Progenitor cell of endocrine pancreas (in vitro differentiated cells): ENCODE measurements around the gene INPP5J. TPM values are rescaled to one million over a fixed set of nuclear protein-coding genes. Genes with fewer than 3 reads are reported as not detected.

ENCODE experiments used
- DNase-seq: peaks from one replicate; pipeline ENCODE4 v3.0.0; 2021; ENCODE audit warnings: low spot score; ENCODE audit not compliant: unreplicated experiment
- H3K27ac Mint-ChIP-seq: 2 replicates; pipeline ENCODE4 v1.8.0; 2021; ENCODE audit warnings: mild to moderate bottlenecking, moderate library complexity, mixed read lengths
- H3K27me3 Mint-ChIP-seq: 2 replicates; pipeline ENCODE4 v1.8.0; 2021; ENCODE audit warnings: mixed read lengths
- H3K36me3 Mint-ChIP-seq: 2 replicates; pipeline ENCODE4 v1.8.0; 2022; ENCODE audit warnings: mixed read lengths; ENCODE audit not compliant: insufficient read depth
- H3K4me1 Mint-ChIP-seq: 2 replicates; pipeline ENCODE4 v1.8.0; 2021; ENCODE audit warnings: low read depth, mixed read lengths
- H3K4me3 Mint-ChIP-seq: 2 replicates; pipeline ENCODE4 v1.8.0; 2021; ENCODE audit warnings: low read depth, mild to moderate bottlenecking, moderate library complexity, mixed read lengths
- H3K9me3 Mint-ChIP-seq: 2 replicates; pipeline ENCODE4 v1.8.0; 2021; ENCODE audit warnings: low read depth, mixed read lengths
- CTCF ChIP-seq: fragments of 200-600 bp; sonication (generic); IDR thresholded peaks from one replicate; pipeline ENCODE4 v1.5.0; 2021; ENCODE audit warnings: antibody characterized with exemption, mild to moderate bottlenecking; ENCODE audit not compliant: unreplicated experiment
- total RNA-seq: library from RNA; stranded (reverse); gene quantifications from 2 replicates; pipeline ENCODE4 v1.2.1, GENCODE V29; 2021

INPP5J gene
- total RNA-seq, 1 donor from 2014 or later: 17.9 TPM

GRCh38 chr22:31079095-31079642 lies 43.6 kb upstream of the INPP5J start:
- no peak for DNase-seq
- no peak overlapping the region for H3K4me3 Mint-ChIP-seq
- no peaks in the 10 kb centered on the region for H3K27me3 Mint-ChIP-seq
- peaks cover 37% of the 10 kb centered on the region for H3K4me1 Mint-ChIP-seq
- H3K9me3 Mint-ChIP-seq: no peaks in the 10 kb centered on the region
- H3K36me3 Mint-ChIP-seq: no peaks in the 10 kb centered on the region
- no peak for TF ChIP-seq CTCF
- peak overlapping the region; percentile 93 for H3K27ac Mint-ChIP-seq

GRCh38 chr22:31080164-31080847 lies 42.5 kb upstream of the INPP5J start:
- Mint-ChIP-seq H3K4me3 (peak overlapping the region; percentile 87), H3K9me3 (no peaks in the 10 kb centered on the region), H3K36me3 (no peaks in the 10 kb centered on the region), H3K27ac (peak overlapping the region; percentile 100), H3K4me1 (peaks cover 41% of the 10 kb centered on the region), H3K27me3 (no peaks in the 10 kb centered on the region)
- DNase-seq: no peak
- no peak for TF ChIP-seq CTCF

GRCh38 chr22:31080848-31081649 lies 41.7 kb upstream of the INPP5J start, which contains the start of gene SMTN:
Gene SMTN (plus strand): TSS chr22:31081318. CDS start chr22:31083259, 1,941 bp downstream.
- Mint-ChIP-seq H3K36me3 (no peaks in the 10 kb centered on the region), H3K4me1 (peaks cover 42% of the 10 kb centered on the region), H3K9me3 (no peaks in the 10 kb centered on the region), H3K27me3 (no peaks in the 10 kb centered on the region), H3K27ac (peak within 1 kb of the TSS; percentile 100), H3K4me3 (peak within 1 kb of the TSS; percentile 87)
- DNase-seq: peak; percentile 88
- TF ChIP-seq CTCF: no peak

- H3K27ac Mint-ChIP-seq: peak overlapping the region; percentile 100
- TF ChIP-seq CTCF: no peak
Measured at GRCh38 chr22:31081963-31082605, 40.7 kb upstream of the INPP5J start.

More at GRCh38 chr22:31081963-31082605, 40.7 kb upstream of the INPP5J start:
- Mint-ChIP-seq H3K36me3 (no peaks in the 10 kb centered on the region), H3K9me3 (no peaks in the 10 kb centered on the region), H3K4me3 (peak overlapping the region; percentile 87), H3K4me1 (peaks cover 42% of the 10 kb centered on the region), H3K27me3 (no peaks in the 10 kb centered on the region)
- no peak for DNase-seq
